Gastroesophageal sphincter (tissue), 4 donors: Measurements from ENCODE around the gene POU2F1. TPM values are rescaled to one million over a fixed set of nuclear protein-coding genes. Genes with fewer than 3 reads are reported as not detected.

Source experiments
- ATAC-seq: fragments of 150-250 bp; one replicate; pipeline ENCODE4 v1.9.1; 2016; ENCODE audit warnings: mild to moderate bottlenecking, moderate library complexity
- H3K27ac ChIP-seq, 4 donors: fragments of 200-600 bp; sonication (generic) in 3 of 4; 1 replicate in 3 of 4; 2 replicates in 1 of 4; pipeline ENCODE4 v1.5.1; 2016 to 2019
- H3K27me3 ChIP-seq: fragments of 200-600 bp; sonication (generic); one replicate; pipeline ENCODE4 v1.5.1; 2019
- H3K36me3 ChIP-seq, 2 donors: fragments of 200-600 bp; sonication (generic); one replicate each; pipeline ENCODE4 v1.5.1; 2019; ENCODE audit warnings: control low read depth in 1 of 2
- H3K4me1 ChIP-seq, 3 donors: fragments of 200-600 bp; sonication (generic); 1 replicate in 2 of 3; 2 replicates in 1 of 3; pipeline ENCODE4 v1.5.1; 2016 to 2019; ENCODE audit warnings: control low read depth in 2 of 3
- H3K4me3 ChIP-seq, 2 donors: fragments of 200-600 bp; sonication (generic); one replicate each; pipeline ENCODE4 v1.5.1; 2019; ENCODE audit warnings: mild to moderate bottlenecking in 1 of 2, moderate library complexity in 1 of 2
- H3K9me3 ChIP-seq, 3 donors: fragments of 200-600 bp; sonication (generic); one replicate each; pipeline ENCODE4 v1.5.1; 2017 to 2019; ENCODE audit warnings: control low read depth in 2 of 3
- CTCF ChIP-seq, 4 experiments: fragments of 200-600 bp in 2 of 4; fragments of 450-650 bp in 2 of 4; sonication (generic) in 1 of 4; IDR thresholded peaks; one replicate each; pipeline ENCODE4 v1.5.1; 2017 to 2019; ENCODE audit warnings: antibody characterized with exemption in 4 of 4, mild to moderate bottlenecking in 2 of 4, moderate library complexity in 2 of 4
- EP300 ChIP-seq: sonication (generic); formaldehyde crosslinking; IDR thresholded peaks from one replicate; pipeline ENCODE4 v1.6.1; 2017; ENCODE audit warnings: antibody characterized with exemption, mild to moderate bottlenecking
- POLR2A ChIP-seq, 2 donors: fragments of 450-650 bp; IDR thresholded peaks; one replicate each; pipeline ENCODE4 v1.6.1; 2017; ENCODE audit warnings: antibody characterized with exemption in 2 of 2, mild to moderate bottlenecking in 2 of 2, moderate library complexity in 1 of 2
- POLR2AphosphoS5 ChIP-seq: sonication (generic); formaldehyde crosslinking; IDR thresholded peaks from one replicate; pipeline ENCODE4 v1.6.1; 2017; ENCODE audit warnings: antibody characterized with exemption
- WGBS, 2 donors: methylation state at CpG; one replicate each; pipeline ENCODE4 v1.1.5; 2018; ENCODE audit warnings: low coverage in 1 of 2; 5-methylcytosine and 5-hydroxymethylcytosine counted together
- total RNA-seq, 4 donors: library from RNA; depleted of rRNA; stranded (reverse); fragments of >200 nt; gene quantifications; one replicate each; pipeline ENCODE4 v1.1.0, GENCODE V29; 2016

The POU2F1 gene
- total RNA-seq, 4 donors from 2014 or later, result 8.0 to 15.7 (median 10.2) TPM

- Histone ChIP-seq H3K4me3 (no peak overlapping the region), H3K27ac (no peak overlapping the region), H3K4me1 (no peaks in the 10 kb centered on the region), H3K9me3 (peaks cover 0 to 8% (median 0%) of the 10 kb centered on the region in 3 donors), H3K27me3 (no peaks in the 10 kb centered on the region), H3K36me3 (no peaks in the 10 kb centered on the region)
- WGBS, 2 donors, result 0% methylated on average over 1 of the region's 1 CpG; no CpG with 5 or more reads in 1 of the 2 donors
- TF ChIP-seq POLR2A (IDR thresholded peaks at IDR 0.05), result no peak
- TF ChIP-seq EP300, result no peak
- TF ChIP-seq POLR2AphosphoS5, result no peak
- TF ChIP-seq CTCF (IDR thresholded peaks at IDR 0.05), result no peak
- ATAC-seq, result no peak
These were observed 41.9 kb upstream of the POU2F1 start for GRCh38 chr1:167178831-167179230.

DNA sequence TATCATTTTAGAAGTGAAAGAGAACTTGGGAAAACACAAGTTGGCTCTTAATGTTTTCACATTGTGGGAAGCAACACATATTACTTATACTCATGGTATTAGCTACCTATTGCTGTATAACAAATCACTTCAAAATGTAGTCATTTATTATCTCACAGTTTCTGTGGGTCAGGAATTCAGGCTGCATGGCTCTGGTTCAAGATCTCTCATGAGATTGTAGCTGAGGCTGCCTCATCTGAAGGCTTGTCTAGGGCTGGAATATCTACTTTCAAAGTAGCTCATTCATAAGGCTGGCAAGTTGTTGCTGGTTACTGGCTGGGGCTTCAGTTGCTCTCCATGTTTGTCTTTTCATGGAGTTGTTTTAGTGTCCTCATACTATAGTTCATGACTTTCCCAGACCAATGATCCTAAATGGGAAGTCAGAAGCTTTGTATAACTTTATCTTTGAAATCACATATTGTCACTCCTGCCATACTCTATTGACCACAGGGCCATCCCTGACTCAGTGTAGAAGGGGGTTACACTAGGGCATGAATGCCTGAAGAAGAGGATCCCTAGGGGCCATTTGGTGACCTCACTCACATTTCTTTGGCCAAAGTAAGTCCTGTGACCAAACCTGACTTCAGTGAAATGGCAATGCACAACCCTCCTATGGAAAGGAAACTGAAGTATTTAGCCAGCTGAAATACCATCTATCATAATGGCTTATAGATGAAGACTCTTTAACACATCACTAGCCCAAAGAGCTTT, 37.9 kb upstream of the POU2F1 start:
- Histone ChIP-seq H3K4me3 (no peak overlapping the region), H3K4me1 (no peaks in the 10 kb centered on the region), H3K36me3 (no peaks in the 10 kb centered on the region), H3K9me3 (no peaks in the 10 kb centered on the region), H3K27ac (no peak overlapping the region), H3K27me3 (no peaks in the 10 kb centered on the region)
- no peak for TF ChIP-seq CTCF (IDR thresholded peaks at IDR 0.05)
- no peak for TF ChIP-seq POLR2AphosphoS5
- TF ChIP-seq EP300, result no peak
- no peak for TF ChIP-seq POLR2A (IDR thresholded peaks at IDR 0.05)
- no peak for ATAC-seq

DNA sequence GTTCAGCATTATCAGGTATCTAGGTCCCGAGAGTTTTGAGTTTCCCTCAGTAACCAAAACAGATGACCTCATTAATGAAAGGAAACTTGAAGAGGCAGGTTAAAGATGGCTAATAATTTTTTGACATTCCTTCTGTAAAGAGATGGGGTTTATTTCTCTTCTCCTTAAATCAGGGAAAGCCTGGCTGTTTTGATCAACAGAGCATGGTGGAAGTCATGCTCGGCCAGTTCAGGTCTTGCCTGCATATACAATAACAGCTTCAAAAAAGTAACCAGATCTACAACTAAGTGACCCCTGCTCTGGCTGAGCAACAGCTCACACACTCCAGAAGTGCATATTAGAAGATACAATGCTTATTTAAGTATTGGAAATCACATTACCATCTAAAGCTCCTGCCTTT, 36.6 kb upstream of the POU2F1 start:
- 73 to 96% methylated on average over 2 of the region's 2 CpGs for WGBS, 2 donors
- TF ChIP-seq POLR2AphosphoS5 (no peak), EP300 (no peak), CTCF (IDR thresholded peaks at IDR 0.05) (no peak), POLR2A (IDR thresholded peaks at IDR 0.05) (no peak)

DNA sequence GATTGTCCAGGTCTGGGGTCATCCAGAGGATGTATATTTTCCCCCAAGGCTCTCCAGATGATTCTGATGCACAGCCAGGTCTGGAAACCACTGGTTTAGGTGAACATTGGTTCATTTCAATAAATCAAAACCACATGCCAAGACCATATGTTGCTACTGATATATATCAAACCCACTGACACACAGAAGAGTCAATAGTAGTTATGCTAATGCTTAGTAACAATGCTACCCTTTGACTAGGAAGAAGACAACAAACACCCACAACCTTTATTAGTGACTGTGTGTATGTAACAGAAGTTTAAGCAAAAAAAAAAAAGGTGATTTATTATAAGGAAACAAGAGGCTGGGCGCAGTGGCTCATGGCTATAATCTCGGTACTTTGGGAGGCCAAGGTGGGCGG, 35.6 kb upstream of the POU2F1 start:
- no peak for TF ChIP-seq POLR2AphosphoS5
- TF ChIP-seq POLR2A (IDR thresholded peaks at IDR 0.05), result no peak
- no peak for TF ChIP-seq CTCF (IDR thresholded peaks at IDR 0.05)
- TF ChIP-seq EP300, result no peak
- Histone ChIP-seq H3K4me1 (no peaks in the 10 kb centered on the region), H3K27me3 (no peaks in the 10 kb centered on the region), H3K36me3 (no peaks in the 10 kb centered on the region), H3K27ac (no peak overlapping the region), H3K4me3 (no peak overlapping the region), H3K9me3 (no peaks in the 10 kb centered on the region)
- 96% methylated on average over 3 of the region's 3 CpGs for WGBS, 2 donors
- no peak for ATAC-seq

More for the DNA sequence above, 36.6 kb upstream of the POU2F1 start:
- Histone ChIP-seq H3K36me3 (no peaks in the 10 kb centered on the region), H3K4me3 (no peak overlapping the region), H3K27ac (no peak overlapping the region), H3K27me3 (no peaks in the 10 kb centered on the region), H3K9me3 (no peaks in the 10 kb centered on the region), H3K4me1 (no peaks in the 10 kb centered on the region)
- no peak for ATAC-seq

DNA sequence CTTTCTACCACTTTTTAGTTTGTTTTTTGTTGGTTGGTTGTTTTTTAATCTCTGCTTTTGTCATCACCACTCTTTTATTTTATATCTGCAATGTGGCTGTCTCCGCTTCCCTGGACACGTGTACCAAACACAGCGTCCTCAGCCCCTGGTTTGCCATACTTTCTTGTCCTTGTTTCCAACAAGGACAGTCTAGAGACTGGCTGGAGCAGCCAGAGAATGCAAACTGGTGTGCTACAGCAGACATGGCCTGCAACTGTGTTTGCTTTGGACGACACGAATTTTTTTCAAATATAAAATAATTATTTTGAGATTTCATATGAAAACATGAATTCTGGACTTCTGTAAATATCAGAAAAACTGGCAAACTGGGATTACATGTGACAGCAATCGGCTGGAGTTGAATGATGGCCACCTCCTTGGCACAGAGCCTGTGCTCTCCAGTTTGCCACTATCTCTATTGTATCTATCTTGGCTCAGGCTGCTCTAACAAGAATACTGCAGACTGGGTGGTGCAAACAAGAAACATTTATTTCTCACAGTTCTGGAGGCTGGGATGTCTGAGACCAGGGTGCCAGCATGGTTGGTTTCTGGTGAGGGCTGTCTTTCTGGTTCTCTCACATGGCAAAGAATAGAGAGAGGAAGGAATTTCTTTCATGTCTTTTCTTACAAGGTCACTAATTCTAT, 34.6 kb upstream of the POU2F1 start:
- no peaks in the 10 kb centered on the region for H3K9me3 ChIP-seq
- no peaks in the 10 kb centered on the region for H3K4me1 ChIP-seq
- no peaks in the 10 kb centered on the region for H3K27me3 ChIP-seq
- no peaks in the 10 kb centered on the region for H3K36me3 ChIP-seq
- 76 to 77% methylated on average over 4 to 6 of the region's 6 CpGs for WGBS, 2 donors
- no peak overlapping the region for H3K4me3 ChIP-seq
- H3K27ac ChIP-seq, result no peak overlapping the region
- ATAC-seq, result no peak
- no peak for TF ChIP-seq POLR2A (IDR thresholded peaks at IDR 0.05)
- TF ChIP-seq CTCF (IDR thresholded peaks at IDR 0.05), result no peak
- TF ChIP-seq EP300, result no peak
- no peak for TF ChIP-seq POLR2AphosphoS5
